ENCODE results near the gene GRPR.

The GRPR gene

GRCh38 chrX:16089086-16089485, 34.3 kb upstream of the GRPR start:
- TF ChIP-seq CTCF (IDR thresholded peaks at IDR 0.05; ENCODE audit: low read length, missing control alignments): no peak
- H3K4me3 ChIP-seq (replicated peaks; ENCODE audit: low read depth, low read length): no peak overlapping the region
- DNase-seq (ENCODE audit: low read depth): no peak

DNA sequence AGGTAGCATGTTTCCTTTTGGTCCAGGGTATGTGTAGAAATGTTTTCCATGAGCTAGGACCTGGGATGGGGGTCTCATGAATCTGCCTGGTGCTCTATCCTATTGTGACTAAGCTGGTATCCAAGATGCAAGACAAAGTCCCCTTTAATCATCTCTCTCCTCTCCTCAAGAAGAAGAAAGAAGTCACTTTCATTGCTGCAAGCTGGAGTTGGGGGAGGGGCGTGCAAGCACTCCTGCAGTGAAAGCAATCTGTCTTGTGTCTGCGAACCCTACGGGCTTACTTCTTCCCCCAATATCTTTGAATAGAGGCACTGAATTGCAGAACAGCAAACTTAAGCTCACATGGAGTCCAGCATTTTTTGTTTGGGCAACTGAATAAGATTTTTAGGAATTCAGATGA, 27.2 kb upstream of the GRPR start:
- TF ChIP-seq CTCF (IDR thresholded peaks at IDR 0.05; ENCODE audit: low read length, missing control alignments): no peak
- no peak overlapping the region for H3K4me3 ChIP-seq (replicated peaks; ENCODE audit: low read depth, low read length)
- no peak for DNase-seq (ENCODE audit: low read depth)

DNA sequence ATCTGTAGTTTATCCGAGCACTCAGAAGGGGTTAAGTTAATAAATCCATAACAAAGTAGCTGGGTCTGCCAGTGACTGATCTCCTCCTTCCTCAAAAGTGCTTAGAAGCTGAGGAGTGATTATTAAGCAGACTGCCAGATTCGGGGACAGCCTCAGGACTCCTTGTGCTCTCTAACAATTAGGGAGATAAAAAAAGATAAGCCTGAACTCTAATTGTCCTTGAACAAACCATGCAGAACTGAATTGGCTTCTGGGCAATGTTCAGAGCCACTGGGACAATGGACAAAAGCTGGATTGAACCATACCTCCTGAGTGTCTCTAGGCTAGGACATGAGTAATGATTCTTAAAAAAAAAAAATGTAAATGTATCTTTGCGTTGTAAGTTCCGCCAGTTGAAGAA, 22.7 kb upstream of the GRPR start:
- no peak overlapping the region for H3K4me3 ChIP-seq (replicated peaks; ENCODE audit: low read depth, low read length)
- DNase-seq (ENCODE audit: low read depth): no peak
- TF ChIP-seq CTCF (IDR thresholded peaks at IDR 0.05; ENCODE audit: low read length, missing control alignments): no peak

DNA sequence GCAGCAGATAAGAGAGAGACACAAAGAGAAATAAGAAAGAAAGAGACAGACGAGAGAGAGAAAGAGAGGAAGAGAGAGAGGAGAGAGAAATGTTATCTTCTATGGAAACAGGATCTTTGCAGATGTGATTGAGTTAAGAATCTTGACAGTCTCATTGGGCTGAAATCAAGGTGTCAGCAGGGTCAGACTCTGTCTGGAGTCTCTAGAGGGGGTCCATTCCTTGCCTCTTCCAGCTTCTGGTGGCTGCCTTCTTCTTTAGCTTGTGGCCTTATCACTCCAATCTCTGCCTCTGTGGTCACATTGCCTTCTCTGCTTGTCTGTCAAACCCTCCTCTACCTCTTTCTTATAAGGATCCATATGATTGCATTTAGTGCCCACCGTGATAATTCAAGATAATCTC, 21.8 kb upstream of the GRPR start:
- no peak for TF ChIP-seq CTCF (IDR thresholded peaks at IDR 0.05; ENCODE audit: low read length, missing control alignments)
- no peak for DNase-seq (ENCODE audit: low read depth)
- no peak overlapping the region for H3K4me3 ChIP-seq (replicated peaks; ENCODE audit: low read depth, low read length)

- no peak for DNase-seq (ENCODE audit: low read depth)
- no peak overlapping the region for H3K4me3 ChIP-seq (replicated peaks; ENCODE audit: low read depth, low read length)
- TF ChIP-seq CTCF (IDR thresholded peaks at IDR 0.05; ENCODE audit: low read length, missing control alignments): no peak
Observed at GRCh38 chrX:16103625-16104024, 19.7 kb upstream of the GRPR start.

DNA sequence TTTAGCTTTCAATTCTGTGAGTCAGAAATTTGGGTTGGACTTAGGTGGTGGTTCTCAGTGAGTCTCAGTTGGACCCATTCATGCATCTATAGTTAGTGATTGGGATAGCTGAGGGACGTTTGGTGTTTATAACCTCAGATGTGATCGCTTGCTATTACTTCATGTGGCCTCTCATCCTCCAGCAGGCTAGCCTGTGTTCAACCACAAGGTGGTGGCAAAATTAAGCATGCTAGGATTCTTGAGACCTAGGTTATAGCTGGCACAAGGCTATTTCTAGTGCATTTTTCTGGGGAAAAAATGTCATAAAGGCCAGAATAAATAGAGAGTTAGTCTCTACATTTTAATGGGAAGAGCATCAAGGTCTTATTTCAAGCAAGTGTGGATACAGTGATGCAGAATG, 10.9 kb upstream of the GRPR start:
- H3K4me3 ChIP-seq (replicated peaks; ENCODE audit: low read depth, low read length): no peak overlapping the region
- no peak for DNase-seq (ENCODE audit: low read depth)
- TF ChIP-seq CTCF (IDR thresholded peaks at IDR 0.05; ENCODE audit: low read length, missing control alignments): no peak

DNA sequence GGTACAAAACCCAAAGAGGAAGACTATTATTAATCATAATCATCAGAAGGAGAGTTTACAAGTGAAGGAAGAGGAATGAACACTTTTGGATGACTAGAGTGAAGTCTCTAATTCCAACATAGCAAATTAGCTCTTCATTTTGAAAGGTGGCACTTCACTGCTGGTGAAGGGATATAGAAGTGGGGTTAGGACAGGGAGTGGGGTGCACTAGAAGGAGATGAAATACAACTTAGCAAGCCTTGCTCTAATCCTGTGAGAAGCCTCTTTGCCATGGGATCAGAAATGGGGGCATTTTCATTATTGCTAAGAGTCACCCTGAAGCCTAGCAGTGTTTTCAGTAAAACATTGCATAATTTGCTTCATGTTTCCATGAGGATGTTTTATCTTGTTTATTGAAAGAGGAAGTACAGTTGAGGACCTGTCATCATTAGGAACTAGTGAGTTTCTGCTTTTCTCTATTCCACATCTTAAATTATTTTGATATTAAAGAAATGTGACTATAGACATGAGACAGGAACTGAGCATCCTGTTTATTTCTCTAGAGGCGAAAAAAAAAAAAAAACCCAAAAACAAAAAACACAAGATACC, 9.3 kb upstream of the GRPR start:
- no peak overlapping the region for H3K4me3 ChIP-seq (replicated peaks; ENCODE audit: low read depth, low read length)
- no peak for DNase-seq (ENCODE audit: low read depth)
- TF ChIP-seq CTCF (IDR thresholded peaks at IDR 0.05; ENCODE audit: low read length, missing control alignments): no peak
